Thoracic aorta (tissue), 2 donors: ENCODE results near the gene PAX2. TPM values are rescaled to one million over a fixed set of nuclear protein-coding genes. Genes with fewer than 3 reads are reported as not detected.

Experiments used
- ATAC-seq: fragments of 150-250 bp; one replicate; pipeline ENCODE4 v1.8.0; 2017; ENCODE audit warnings: low read depth; ENCODE audit not compliant: insufficient number of reproducible peaks, low FRiP score
- DNase-seq: peaks from one replicate; pipeline ENCODE4 v3.0.0-alpha.2; 2020; ENCODE audit warnings: low spot score
- H3K27ac ChIP-seq, 2 donors: fragments of 200-600 bp; sonication (generic); 1 replicate in 1 of 2; 2 replicates in 1 of 2; pipeline ENCODE4 v1.5.1; 2016; ENCODE audit warnings: mild to moderate bottlenecking in 2 of 2, moderate library complexity in 2 of 2
- H3K27me3 ChIP-seq: fragments of 200-600 bp; sonication (generic); replicated peaks from 2 replicates; pipeline ENCODE4 v1.6.0; 2016; ENCODE audit warnings: mild to moderate bottlenecking; ENCODE audit not compliant: insufficient read depth
- H3K36me3 ChIP-seq: fragments of 200-600 bp; sonication (generic); one replicate; pipeline ENCODE4 v1.5.1; 2016
- H3K4me1 ChIP-seq, 2 donors: fragments of 200-600 bp; sonication (generic); 1 replicate in 1 of 2; 2 replicates in 1 of 2; pipeline versions ENCODE4 v1.5.1 to v1.6.0; 2016; ENCODE audit warnings: low read depth in 2 of 2, mild to moderate bottlenecking in 1 of 2; ENCODE audit not compliant: control insufficient read depth in 1 of 2
- H3K4me3 ChIP-seq: fragments of 200-600 bp; sonication (generic); 2 replicates; pipeline ENCODE4 v1.5.1; 2016; ENCODE audit warnings: mild to moderate bottlenecking
- H3K9me3 ChIP-seq: fragments of 200-600 bp; sonication (generic); 2 replicates; pipeline ENCODE4 v1.5.1; 2016
- CTCF ChIP-seq: fragments of 200-600 bp; sonication (generic); IDR thresholded peaks from one replicate; pipeline ENCODE4 v1.5.1; 2019; ENCODE audit warnings: antibody characterized with exemption
- total RNA-seq, 2 donors: library from RNA; depleted of rRNA; stranded (reverse); fragments of >200 nt; gene quantifications; one replicate each; pipeline versions ENCODE4 v1.1.0 to v1.2.3, GENCODE V29; 2016

Gene PAX2
- total RNA-seq, 2 donors from 2014 or later = not detected

GRCh38 chr10:100788002-100788903, 42.9 kb downstream of the PAX2 start:
- H3K4me3 ChIP-seq = no peak overlapping the region
- no peak for TF ChIP-seq CTCF
- DNase-seq (no peak), ATAC-seq (no peak)
- no peaks in the 10 kb centered on the region for H3K27me3 ChIP-seq
- no peaks in the 10 kb centered on the region for H3K9me3 ChIP-seq
- no peak overlapping the region for H3K27ac ChIP-seq
- no peaks in the 10 kb centered on the region for H3K36me3 ChIP-seq
- H3K4me1 ChIP-seq = no peaks in the 10 kb centered on the region

- ATAC-seq (no peak), DNase-seq (no peak)
- H3K27me3 ChIP-seq = no peaks in the 10 kb centered on the region
Measured at GRCh38 chr10:100790761-100791208, 45.4 kb downstream of the PAX2 start.

GRCh38 chr10:100791369-100792058, 46.1 kb downstream of the PAX2 start:
- no peak overlapping the region for H3K27ac ChIP-seq
- ATAC-seq = no peak
- H3K4me3 ChIP-seq = no peak overlapping the region
- H3K9me3 ChIP-seq = no peaks in the 10 kb centered on the region
- no peak for DNase-seq
- TF ChIP-seq CTCF = no peak
- no peaks in the 10 kb centered on the region for H3K36me3 ChIP-seq
- no peaks in the 10 kb centered on the region for H3K4me1 ChIP-seq
- H3K27me3 ChIP-seq = no peaks in the 10 kb centered on the region

More at GRCh38 chr10:100790761-100791208, 45.4 kb downstream of the PAX2 start:
- H3K4me1 ChIP-seq = no peaks in the 10 kb centered on the region
- no peak for TF ChIP-seq CTCF
- H3K27ac ChIP-seq = no peak overlapping the region
- H3K36me3 ChIP-seq = no peaks in the 10 kb centered on the region
- H3K9me3 ChIP-seq = no peaks in the 10 kb centered on the region
- H3K4me3 ChIP-seq = no peak overlapping the region

- no peaks in the 10 kb centered on the region for H3K4me1 ChIP-seq
- TF ChIP-seq CTCF = no peak
- no peaks in the 10 kb centered on the region for H3K36me3 ChIP-seq
- ATAC-seq = no peak
- no peak for DNase-seq
- H3K27ac ChIP-seq = no peak overlapping the region
- no peak overlapping the region for H3K4me3 ChIP-seq
- no peaks in the 10 kb centered on the region for H3K9me3 ChIP-seq
- no peaks in the 10 kb centered on the region for H3K27me3 ChIP-seq
Measured at GRCh38 chr10:100792574-100792973, 47.2 kb downstream of the PAX2 start.

- DNase-seq = no peak
Measured at GRCh38 chr10:100793055-100793454, 47.7 kb downstream of the PAX2 start.

More at GRCh38 chr10:100793055-100793454, 47.7 kb downstream of the PAX2 start:
- H3K9me3 ChIP-seq = no peaks in the 10 kb centered on the region
- no peak for ATAC-seq
- no peaks in the 10 kb centered on the region for H3K4me1 ChIP-seq
- TF ChIP-seq CTCF = no peak
- no peaks in the 10 kb centered on the region for H3K27me3 ChIP-seq
- H3K27ac ChIP-seq = no peak overlapping the region
- H3K36me3 ChIP-seq = no peaks in the 10 kb centered on the region
- no peak overlapping the region for H3K4me3 ChIP-seq
